ENCODE data around the gene HSD17B1.
A peak's percentile ranks its signal among the peaks of the same experiment; 100 is the strongest.

The HSD17B1 gene

DNA sequence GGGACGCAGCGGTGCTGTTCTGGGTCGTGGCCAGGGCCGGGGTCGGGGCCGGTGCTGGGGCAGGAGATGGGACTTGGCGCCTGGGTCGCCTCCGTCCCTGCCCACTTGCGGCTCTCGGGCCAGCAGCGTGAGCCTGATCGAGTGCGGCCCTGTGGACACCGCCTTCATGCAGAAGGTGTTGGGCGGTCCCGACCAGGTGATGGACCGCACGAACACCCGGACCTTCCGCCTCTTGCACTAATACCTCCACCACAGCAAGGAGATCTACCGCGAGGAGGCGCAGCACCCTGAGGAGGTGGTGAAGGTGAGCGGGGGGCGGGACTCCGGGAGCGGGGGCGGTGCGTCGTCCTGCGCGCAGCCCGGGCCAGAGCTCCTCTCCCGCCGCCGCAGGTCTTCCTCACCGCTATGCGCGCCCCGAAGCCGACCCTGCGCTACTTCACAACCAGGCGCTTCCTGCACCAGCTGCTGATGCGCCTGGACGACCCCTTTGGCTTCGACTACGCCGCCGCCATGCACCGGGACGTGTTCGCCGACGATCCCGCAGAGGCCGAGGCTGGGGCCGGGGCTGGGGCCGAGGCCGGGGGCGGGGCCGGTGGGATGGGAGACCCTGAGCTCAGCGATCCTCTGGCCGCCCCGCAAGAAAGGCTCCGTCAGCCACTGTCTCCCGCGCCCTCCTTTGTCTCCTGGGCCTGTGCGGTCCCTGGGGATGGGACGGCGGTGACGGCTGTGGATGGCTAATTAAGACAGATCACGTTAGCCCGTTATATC, 4.5 kb upstream of the HSD17B1 start:
- DNase-seq: peak in 1 of 3 donors; percentile 25

DNA sequence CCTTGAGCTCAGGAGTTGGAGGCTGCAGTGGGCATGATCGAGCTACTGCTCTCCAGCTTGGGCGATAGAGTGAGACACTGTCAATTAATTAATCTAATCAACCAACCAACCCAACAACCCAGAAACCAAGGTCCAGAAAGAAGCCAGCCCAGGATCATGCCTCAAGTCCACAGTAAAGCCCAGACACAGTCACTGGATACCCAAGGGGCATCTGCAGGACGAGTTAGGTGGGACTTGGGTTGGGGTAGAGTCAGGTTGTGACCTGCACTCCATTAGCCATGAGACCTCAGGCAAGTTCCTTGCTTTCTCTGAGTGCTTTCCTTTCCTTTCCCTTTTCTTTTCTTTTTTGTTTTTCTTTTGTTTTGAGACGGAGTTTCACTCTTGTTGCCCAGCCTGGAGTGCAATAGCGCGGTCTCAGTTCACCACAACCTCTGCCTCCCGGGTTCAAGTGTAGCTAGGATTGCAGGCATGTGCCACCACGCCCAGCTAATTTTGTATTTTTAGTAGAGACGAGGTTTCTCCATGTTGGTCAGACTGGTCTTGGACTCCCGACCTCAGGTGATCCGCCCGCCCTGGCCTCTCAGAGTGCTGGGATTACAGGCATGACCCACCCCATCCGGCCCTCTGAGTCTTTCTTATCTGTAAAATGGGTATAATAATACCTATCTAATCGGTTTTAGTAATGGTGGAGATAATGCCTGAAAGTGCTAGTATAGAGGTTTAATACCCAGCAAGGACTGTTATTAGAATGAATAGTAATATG, 3.5 kb upstream of the HSD17B1 start:
- no peak for DNase-seq

DNA sequence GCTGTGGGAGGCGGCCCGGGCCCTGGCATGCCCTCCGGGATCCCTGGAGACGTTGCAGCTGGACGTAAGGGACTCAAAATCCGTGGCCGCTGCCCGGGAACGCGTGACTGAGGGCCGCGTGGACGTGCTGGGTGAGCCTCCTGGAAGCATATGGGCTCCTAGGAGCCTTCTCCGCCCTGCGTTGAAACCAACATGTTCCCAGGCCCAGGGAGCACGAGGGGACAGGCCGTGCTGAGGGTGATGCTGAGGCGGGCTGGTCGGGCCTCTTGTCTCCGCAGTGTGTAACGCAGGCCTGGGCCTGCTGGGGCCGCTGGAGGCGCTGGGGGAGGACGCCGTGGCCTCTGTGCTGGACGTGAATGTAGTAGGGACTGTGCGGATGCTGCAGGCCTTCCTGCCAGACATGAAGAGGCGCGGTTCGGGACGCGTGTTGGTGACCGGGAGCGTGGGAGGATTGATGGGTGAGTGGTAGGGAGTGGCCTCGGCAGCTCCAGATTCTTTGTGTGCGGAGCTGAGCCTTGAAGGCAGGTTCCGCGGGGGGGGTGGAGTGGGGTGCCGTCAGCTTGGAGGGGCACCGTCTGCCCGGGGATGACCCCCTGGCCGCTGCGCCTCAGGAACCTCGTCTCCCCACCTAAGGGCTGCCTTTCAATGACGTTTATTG, 567 bp downstream of the HSD17B1 start:
- DNase-seq: no peak

DNA sequence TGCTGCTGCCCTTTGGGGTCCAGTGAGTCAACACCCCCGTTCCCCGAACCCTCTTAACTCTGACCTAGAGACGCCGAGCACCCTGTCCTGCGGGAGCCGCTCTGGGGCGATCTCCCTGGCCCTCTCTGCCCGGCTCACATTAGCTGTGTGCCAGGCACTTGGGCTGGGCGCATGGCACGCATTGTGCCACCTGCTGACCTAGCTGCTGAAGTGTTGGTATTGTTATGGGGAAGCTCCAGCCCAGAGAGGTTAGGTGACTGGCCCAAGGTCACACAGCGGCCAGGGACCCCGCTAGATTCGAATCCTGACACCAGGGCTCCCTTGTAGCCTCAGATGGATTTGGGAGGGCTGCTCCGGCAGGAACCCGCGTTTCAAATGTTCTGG, 1.1 kb downstream of the HSD17B1 start:
- DNase-seq: no peak

DNA sequence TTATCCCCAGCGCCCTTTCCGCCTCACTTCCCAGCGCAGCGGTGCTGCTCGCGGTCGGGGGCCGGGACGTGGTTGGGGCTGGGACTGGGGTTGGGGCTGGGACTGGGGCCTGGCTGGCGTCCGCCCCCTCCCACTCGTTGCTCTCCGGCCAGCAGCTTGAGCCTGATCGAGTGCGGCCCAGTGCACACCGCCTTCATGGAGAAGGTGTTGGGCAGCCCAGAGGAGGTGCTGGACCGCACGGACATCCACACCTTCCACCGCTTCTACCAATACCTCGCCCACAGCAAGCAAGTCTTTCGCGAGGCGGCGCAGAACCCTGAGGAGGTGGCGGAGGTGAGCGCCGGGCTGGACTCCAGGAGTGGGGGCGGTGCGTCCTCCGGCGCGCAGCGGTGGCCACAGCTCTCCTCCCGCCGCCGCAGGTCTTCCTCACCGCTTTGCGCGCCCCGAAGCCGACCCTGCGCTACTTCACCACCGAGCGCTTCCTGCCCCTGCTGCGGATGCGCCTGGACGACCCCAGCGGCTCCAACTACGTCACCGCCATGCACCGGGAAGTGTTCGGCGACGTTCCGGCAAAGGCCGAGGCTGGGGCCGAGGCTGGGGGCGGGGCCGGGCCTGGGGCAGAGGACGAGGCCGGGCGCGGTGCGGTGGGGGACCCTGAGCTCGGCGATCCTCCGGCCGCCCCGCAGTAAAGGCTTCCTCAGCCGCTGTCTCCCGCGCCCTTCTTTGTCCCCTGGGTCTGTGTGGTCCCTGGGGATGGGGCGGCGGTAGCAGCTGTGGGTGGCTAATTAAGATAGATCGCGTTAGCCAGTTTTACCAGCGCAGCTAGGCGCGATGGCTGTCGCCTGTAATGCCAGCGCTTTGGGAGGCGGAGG, 1.8 kb downstream of the HSD17B1 start:
- DNase-seq: peak; percentile 71 to 89 (median 76)

DNA sequence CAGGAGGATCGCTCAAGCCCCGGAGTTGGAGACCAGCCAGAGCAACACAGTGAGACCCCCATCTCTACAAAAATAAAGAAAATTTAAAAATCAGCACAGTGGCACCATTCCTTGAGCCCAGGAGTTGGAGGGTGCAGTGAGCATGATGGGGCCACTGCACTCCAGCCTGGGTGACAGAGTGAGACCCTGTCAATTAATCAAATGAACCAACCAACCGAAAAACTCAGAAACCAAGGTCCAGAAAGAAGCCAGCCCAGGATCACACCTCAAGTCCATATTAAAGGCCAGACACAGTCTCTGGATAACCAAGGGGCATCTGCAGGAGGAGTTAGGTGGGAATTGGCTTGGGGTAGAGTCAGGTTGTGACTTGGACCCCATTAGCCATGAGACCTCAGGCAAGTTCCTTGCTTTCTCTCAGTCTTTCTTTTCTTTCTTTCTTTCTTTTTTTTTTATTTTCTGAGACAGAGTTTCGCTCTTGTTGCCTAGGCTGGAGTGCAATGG, 2.4 kb downstream of the HSD17B1 start:
- DNase-seq: no peak

DNA sequence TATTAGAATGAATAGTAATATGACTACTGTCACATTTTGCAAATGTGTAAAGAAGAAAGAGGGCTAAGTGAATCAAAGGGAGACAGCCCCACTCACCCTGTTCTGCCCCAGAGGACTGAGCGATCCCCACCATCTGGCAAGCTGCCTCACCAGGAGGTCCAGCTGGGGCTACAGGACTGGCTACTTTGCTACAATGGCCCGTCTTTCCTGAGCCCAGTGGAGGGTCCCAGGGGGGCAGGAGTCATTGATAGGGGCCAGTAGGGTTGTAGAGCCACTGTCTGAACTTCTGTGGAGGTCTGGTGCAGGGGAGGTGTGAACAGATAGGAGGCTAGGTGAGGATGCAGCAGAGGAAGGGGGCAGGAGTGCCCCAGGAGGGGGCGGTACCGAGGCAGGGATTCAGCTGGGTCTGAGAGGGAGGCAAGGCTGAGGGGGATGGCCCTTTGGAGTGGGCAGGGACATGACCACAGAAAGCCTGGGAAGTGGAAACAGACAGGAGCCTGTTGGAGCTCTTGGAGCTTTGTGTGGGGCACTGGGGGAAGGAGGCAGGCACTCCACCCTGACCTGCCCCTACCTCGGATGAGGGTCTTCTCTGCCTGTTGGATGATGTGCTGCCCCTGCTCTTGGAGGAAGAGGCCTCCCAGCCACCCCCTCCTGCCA, 3.4 kb downstream of the HSD17B1 start:
- DNase-seq: peak in 1 of 3 donors; percentile 26

DNA sequence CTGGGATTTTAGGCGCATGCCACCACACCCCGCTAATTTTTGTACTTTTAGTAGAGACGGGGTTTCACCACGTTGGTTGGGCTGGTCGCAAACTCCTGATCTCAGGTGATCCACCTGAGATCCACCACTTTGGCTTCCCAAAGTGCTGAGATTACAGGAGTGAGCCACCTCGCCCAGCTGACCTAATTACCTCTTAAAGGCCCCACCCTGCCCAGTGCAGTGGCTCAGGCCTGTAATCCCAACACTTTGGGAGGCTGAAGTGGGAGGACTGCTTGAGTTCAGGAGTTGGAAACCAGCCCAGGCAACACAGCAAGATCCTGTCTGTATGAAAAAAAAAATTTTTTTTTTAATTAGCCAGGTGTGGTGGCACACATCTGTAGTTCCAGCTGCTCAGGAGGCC, 6.4 kb downstream of the HSD17B1 start:
- no peak for DNase-seq

DNA sequence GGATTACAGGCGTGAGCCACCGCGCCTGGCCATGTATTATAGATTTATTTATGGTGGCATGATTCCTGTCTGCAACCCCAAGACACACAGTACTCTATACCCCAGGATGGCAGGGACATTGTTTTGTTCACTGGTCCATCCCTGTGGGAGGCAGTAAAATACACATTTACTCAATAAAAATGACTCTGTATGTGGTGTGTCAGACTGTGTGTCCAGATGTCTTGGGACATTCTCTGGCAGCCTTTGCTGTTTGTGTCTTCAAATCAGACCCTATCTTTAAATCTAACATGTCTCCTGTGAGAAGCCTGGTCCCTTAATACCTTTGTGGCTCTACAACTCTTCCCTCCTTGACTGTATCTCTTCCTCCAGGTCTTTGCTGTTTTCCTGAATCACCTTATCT, 7.5 kb downstream of the HSD17B1 start:
- DNase-seq: no peak

DNA sequence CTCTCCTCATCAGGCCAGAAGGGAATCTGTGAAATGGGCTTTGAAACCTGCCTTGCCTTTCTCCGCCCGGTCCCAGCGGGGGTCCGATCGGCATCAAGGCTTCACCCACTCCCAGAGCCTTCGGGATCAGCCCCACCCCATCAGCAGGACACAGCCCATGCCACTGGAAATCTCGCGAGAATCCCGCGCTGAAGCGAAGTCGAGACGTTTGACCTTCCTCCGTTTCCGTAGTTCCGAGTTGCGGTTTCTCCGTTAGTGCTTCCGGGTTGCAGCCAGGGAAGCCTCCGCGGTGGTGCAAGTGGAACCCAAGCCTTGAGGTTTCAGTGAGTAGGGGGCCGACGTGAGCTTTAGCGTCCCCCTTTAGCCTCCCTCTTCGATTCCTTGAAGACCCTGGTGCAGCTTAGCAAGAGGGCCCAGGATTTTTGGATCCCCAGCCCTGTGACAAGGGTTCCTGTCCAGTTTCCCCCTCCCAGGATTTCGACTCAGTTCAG, 9.2 kb downstream of the HSD17B1 start, which contains the start of gene COASY:
TSS of gene COASY (plus strand) at position 252 of the 491 bp plus-strand sequence. CDS start 475 bp downstream, outside the sequence.
- DNase-seq: peak; percentile 98 to 99 (median 99)

DNA sequence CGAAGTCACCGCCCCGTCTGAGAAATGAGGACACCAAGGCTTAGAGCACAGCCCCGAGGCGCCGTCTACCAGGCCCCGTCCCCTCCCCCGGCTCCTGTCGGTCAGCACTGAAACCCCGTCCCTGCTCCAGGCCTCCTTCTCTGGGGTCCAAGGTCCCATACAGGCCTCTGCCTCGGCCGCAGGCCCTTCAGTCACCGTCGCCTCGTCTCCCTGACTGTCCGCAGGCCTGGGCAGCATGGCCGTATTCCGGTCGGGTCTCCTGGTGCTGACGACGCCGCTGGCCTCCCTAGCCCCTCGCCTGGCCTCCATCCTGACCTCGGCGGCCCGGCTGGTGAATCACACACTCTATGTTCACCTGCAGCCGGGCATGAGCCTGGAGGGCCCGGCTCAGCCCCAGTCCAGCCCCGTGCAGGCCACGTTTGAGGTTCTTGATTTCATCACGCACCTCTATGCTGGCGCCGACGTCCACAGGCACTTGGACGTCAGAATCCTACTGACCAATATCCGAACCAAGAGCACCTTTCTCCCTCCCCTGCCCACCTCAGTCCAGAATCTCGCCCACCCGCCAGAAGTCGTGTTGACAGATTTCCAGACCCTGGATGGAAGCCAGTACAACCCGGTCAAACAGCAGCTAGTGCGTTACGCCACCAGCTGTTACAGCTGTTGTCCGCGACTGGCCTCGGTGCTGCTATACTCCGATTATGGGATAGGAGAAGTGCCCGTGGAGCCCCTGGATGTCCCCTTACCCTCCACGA, 9.8 kb downstream of the HSD17B1 start:
- DNase-seq: peak in 2 of 3 donors; percentile 71 to 78

DNA sequence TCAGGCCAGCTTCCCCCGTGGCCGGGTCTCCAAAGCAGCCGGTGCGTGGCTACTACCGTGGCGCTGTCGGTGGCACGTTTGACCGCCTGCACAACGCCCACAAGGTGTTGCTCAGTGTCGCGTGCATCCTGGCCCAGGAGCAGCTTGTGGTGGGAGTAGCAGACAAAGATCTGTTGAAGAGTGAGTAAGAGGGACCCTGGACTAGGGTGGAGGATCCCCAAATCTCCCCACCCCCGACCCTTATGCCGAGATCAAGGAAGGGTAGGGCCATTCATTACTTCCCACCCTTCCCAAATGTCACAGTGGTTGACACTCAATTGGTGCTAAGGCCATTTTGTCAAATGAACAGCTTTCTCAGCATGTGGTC, 10.4 kb downstream of the HSD17B1 start:
- DNase-seq: no peak

DNA sequence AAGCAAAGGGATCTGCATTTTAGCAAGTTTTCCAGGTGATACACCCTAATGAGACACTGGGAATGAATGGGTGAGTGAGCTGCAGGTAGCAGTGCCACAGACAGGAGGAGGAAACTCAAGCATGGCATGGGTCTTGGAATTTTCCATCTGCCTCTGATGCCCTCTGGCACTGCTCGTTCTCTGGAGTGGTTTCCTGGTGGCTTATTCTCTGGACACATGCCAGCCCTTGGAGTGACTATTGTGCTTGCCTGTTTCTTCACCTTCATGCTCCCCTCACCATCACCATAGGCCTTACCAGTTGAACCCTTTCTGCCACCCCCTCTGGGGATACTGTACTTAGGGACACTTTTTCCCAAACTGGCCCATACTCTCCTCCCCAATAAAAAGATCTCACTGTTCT, 10.8 kb downstream of the HSD17B1 start:
- no peak for DNase-seq

DNA sequence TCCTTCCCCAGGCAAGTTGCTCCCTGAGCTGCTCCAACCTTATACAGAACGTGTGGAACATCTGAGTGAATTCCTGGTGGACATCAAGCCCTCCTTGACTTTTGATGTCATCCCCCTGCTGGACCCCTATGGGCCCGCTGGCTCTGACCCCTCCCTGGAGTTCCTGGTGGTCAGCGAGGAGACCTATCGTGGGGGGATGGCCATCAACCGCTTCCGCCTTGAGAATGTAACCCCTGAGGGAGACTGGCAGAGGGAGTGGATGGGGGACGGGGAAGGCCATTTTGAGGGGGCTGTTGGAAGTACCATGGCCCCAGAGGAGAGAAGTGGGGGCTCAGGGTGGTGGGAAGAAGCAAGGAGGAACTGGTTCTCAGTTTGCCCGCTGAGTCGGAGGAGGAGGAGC, 11.2 kb downstream of the HSD17B1 start:
- DNase-seq: no peak

DNA sequence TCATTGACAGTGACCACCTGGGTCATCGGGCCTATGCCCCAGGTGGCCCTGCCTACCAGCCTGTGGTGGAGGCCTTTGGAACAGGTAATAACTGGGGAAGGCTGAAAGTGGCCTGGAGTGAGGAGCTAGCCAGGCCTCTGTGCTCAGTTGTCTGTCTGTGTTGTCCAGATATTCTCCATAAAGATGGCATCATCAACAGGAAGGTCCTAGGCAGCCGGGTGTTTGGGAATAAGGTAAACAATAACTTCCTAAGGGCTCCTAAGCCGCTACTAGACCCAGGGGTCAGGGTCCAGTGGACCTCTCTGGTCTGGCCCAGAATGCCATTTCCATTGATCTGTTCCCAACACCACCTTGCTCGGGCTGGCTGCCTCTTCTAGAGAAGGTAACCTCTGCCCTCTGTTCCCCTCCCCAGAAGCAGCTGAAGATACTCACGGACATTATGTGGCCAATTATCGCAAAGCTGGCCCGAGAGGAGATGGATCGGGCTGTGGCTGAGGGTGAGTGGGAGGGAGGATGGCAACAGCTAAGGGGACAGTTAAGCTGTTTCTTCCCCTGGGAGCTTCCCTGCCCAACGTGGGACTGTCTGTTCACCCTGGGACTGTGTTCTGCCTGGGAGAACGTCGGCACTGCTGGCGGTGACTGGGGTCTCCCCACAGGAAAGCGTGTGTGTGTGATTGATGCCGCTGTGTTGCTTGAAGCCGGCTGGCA, 12.2 kb downstream of the HSD17B1 start:
- DNase-seq: no peak

DNA sequence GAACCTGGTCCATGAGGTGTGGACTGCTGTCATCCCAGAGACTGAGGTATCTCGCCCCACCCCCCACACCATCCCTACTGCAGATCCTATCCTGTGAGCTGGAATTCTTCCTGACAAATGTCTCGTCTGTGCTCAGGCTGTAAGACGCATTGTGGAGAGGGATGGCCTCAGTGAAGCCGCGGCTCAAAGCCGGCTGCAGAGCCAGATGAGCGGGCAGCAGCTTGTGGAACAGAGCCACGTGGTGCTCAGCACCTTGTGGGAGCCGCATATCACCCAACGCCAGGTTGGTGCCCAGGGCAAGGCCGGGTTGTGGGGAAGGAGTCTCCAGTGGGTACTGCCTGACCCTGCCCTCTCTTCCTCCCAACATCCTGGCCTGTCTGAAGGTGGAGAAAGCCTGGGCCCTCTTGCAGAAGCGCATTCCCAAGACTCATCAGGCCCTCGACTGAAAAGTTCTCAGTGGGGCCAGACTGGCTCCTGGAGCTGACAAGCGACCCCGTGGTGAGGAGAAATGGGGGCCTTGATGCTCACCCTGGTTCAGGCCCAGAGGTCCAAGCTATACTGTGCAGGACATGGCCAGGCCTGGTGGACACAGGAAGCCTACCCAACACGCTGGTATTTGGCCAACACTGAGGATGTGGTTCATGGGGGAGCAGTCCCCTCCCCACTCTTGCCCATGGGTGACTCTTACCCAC, 12.9 kb downstream of the HSD17B1 start:
- DNase-seq: no peak

DNA sequence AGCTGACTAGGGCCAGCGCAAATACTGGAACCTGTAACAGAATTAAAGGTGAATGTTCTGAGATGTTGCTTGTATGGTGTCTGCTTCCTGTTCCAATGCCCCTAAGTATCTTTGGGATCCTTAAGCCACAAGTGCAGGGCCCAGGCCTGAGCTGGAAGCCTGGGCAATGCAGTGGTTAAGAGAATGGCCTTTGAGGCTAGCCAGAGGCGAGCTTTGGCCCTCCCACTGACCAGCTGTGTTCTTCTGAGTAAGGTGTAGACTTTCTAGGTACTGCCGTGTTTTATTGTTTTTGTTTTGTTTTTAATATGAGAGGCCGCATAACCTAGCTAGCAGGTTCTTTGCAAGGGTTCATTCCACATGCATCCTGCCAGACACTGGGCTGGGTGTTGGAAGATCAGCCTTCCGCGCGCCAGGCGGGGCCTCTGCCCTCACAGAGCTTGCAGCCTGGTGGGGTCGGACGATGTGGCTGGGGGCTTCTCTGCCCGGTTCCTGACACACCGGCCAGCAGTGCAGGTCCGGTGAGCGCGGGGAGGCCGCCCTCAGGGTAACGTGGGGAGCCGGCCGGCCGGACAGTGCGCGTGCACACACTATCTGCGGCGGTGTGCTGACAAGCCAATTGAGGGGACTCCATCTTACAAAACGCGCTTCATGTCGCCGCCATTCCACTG, 13.6 kb downstream of the HSD17B1 start:
- no peak for DNase-seq

DNA sequence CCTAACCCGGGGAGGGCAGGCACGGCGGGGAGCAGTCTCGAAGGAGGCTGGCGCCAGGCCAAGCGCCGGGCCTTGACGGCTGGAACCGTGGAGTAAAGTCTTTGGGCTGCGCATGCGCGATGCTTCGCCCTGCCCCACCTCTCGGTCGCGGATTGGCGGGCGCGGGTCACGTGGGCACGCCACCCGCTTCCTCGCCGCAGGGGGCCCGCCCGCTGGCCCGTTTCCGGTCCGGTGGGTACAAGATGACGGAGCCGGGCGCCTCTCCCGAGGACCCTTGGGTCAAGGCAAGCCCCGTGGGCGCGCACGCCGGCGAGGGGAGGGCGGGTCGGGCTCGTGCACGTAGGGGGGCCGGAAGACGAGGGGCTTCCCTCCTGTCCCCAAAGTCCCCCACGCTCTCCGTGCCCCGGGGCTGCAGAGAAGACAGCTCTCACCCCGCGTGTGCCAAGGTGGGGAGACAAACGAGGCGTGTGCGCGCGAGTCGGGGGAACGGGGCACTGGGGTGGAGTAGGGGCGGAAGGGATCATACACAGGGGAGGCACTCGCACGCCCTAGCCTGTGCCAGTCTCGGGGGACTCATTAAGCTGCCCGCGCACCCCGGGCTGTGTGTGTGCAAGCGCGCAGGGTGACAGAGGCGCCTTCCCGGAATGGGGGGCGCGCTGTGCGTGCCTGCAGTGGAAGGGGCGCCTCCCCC, 14.3 kb downstream of the HSD17B1 start, which contains the start of gene MLX:
TSS of gene MLX (plus strand) at position 218 of the 691 bp plus-strand sequence. CDS start at position 243, 25 bp downstream.
- peak; percentile 96 to 98 (median 97) for DNase-seq

All from suppressor macrophage treated with lipopolysaccharide for 1 hour (primary cell).